Left kidney (tissue), 2 donors: ENCODE results near the gene HASPIN. TPM values are rescaled to one million over a fixed set of nuclear protein-coding genes. Genes with fewer than 3 reads are reported as not detected.
"Not testable (repeated sequence)": the region's sequence is repeated elsewhere in the genome, so short reads cannot be mapped to it uniquely, and the experiment has no call there.

Experiments
- DNase-seq: peaks from one replicate; pipeline ENCODE4 v3.0.0-alpha.2; 2013
- polyA plus RNA-seq: library from polyadenylated mRNA; unstranded; fragments of 120-200 nt; gene quantifications from one replicate; pipeline ENCODE4 v1.2.1, GENCODE V29; 2013; ENCODE audit not compliant: insufficient read length

The HASPIN gene
- polyA plus RNA-seq, 1 donor = 4.4 TPM

DNA sequence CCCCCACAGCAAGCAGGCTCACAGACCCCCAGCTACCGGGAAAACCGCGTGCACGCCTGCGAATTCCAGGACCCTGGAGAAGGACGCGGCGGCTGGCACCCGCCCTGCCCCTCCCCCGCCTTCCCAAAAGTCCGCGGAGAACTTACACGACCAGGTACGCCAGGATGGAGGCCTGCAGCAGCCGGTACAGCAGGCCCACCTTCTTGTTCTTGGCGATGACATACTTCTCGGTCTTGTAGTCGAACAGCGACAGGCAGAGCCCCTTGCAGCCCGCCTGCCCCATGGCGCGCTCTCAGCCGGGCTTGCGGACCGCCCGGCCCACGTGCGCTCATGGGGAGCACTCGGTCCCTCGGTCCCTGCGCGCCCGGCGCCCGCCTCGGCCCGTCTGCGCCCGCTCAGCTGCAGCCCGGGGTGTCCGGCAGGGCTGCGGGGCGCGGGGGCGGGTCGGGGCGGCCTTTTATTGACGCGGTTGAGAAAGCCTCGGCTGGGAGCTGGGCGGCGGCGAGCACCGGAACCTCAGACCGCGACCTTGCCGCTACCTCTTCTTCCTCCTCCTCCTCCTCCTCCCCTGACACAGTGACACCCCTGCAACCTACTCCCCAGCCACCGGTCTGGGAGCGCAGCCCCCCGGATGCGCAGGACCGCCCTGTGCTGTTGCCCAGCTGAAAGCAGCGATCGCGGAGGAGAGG, 27.8 kb upstream of the HASPIN start, which contains the start of gene P2RX5:
P2RX5 (minus strand) TSS at position 433 of the 689 bp plus-strand sequence; CDS start at position 283, 150 bp downstream.
- DNase-seq = no peak

GRCh38 chr17:3697103-3697476, 26.6 kb upstream of the HASPIN start:
- no peak for DNase-seq

DNA sequence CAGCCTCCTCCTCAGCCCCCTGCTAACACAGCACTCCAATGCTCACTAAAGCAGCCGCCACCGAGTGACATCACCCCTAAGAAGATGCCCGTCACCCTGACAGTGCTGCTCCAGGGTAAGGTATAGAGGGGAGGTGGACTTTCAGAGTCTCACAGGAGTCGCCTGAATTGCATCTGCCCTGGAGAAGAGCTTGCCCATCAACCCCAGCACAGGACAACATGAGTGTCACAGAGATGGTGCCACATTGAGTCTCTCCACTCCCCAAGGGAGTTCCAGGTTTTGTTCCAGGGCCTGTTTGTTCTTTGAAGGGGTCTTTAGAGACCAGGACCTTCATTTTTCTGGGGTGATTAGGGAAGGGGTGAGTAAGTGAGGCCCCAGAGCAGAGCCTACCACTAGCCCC, 25.6 kb upstream of the HASPIN start:
- no peak for DNase-seq

DNA sequence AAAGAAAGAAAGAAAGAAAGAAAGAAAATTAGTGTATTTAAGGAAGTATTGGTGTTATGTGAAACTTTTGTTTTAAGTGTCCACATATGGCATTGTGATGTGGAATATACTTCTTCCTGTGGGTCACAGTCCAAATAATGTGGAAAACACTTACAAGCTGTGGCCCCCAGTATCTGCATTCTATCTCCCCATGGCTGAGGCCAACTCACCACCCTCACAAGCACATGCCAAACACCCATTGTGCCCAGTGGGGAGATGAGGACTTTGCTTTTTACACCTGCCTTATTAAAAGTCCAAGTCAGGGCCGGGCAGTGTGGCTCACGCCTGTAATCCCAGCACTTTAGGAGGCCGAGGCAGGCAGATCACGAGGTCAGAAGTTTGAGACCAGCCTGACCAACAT, 23.8 kb upstream of the HASPIN start:
- no peak for DNase-seq

DNA sequence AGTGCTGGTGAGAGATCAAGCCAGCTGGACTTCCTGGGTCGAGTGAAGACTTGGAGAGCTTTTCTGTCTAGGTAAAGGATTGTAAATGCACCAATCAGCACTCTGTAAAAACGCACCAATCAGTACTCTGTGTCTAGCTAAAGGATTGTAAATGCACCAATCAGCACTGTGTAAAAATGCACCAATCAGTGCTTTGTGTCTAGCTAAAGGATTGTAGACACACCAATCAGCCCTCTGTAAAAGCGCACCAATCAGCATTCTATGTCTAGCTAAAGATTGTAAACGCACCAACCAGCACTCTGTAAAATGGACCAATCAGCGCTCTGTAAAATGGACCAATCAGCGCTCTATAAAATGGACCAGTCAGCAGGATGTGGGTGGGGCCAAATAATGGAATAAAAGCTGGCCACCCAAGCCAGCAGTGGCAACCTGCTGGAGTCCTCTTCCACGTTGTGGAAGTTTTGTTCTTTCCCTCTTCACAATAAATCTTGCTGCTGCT, 21.6 kb upstream of the HASPIN start:
- DNase-seq = not testable (repeated sequence)

DNA sequence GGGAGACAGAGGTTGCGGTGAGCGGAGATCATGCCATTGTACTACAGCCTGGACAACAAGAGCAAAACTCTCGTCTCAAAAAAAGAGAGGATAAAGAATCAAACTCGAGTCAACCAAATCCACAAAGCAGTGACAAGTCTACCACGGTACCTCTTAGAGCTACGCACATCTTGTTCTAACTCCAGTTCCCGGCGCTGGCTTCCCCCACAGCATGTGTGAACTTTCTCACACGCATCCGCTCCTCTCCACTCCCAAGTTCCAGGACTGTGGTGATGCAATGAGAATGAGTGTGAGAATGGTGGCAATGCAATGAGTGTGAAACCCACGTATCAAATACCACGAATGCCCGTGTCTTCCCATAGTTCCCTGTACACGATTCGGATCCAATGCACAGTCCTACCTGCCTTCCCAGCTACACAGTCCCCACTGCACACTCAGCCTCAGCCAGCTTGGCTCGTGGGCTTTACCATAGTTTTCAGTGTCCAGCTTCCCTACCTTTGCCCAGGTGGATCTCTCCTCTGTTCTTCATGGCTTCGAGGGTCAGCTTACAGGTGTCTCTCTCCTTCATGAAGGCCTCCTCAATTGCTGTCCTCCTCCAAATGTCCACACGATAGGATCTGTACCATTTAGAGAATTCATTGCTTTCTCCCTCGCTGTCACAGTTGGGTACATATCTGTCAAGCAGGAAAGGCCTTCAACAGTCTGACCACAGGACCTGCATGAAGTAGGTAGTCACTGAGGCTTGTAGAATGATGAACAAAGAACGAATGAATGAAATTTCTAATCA, 18.6 kb upstream of the HASPIN start:
- DNase-seq = no peak

DNA sequence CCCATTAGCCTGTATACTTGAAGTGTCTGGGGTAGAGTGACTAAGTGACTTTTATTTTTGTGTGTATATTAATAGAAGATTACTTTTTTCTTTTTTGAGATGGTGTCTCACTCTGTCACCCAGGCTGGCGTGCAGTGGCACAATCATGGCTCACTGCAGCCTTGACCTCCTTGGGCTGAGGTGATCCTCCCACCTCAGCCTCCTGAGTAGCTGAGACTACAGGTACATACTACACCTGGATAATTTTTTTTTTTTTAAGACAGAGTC, 18.1 kb upstream of the HASPIN start:
- not testable (repeated sequence) for DNase-seq

DNA sequence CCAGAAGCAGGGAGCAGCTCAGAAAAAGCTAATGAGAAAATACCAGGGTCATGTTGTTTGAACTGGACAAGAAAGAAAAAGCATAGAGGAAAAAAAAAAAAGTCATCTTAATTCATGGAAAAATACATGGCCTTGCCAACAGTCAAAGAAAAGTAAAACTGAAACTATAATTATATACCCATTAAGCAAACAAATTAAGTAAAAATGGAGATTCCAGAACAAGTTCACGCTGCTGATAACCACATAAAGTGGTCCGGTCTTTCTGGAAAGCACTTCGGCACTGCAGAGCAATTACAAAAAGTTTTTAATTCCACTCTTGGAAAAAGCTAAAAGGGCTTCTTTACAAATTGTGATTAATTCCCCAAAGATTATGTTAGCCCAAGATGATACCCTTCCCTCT, 15.3 kb upstream of the HASPIN start:
- no peak for DNase-seq

GRCh38 chr17:3710951-3711383, 12.7 kb upstream of the HASPIN start:
- no peak for DNase-seq

GRCh38 chr17:3712811-3713463, 10.8 kb upstream of the HASPIN start:
- DNase-seq = no peak

DNA sequence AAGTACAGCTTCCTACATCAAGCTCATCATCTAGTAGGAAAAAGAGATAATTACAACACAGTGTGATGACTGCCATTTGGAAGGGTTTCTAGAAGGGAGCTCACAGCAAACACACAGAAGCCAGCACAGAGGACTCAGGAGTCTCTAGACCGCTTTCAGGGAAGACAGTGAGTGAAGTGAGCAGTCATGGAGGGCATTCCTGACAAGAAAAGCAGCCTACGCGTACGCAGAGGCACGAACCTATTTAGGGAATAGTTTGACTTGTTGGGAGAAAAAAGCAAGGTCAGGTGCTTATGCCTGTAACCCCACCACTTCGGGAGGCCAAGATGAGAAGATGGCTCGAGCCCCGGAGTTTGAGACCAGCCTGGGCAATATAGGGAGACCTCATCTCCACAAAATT, 8.4 kb upstream of the HASPIN start:
- DNase-seq = no peak

DNA sequence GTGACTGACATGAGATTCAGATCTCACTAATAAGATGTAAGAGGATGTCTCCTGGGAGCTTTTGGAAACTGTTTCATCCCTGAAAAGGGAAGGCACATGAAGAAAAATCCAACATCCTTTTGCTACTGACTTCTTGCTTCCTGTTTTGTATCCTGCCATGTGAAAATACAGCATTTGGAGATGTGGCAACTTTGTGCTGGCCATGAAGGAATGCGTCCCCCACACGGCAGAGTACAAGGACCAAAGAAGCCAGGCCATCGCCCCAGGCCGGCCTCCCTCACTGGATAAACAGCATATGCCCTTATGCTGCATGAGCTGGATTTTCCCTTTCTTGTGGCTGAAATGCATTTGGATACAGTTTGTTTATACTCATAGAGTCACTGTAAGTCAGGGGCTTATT, 5.5 kb upstream of the HASPIN start:
- no peak for DNase-seq

GRCh38 chr17:3719265-3719664, 4.4 kb upstream of the HASPIN start:
- no peak for DNase-seq

GRCh38 chr17:3722716-3723115, 987 bp upstream of the HASPIN start:
- no peak for DNase-seq

GRCh38 chr17:3723188-3723555, 531 bp upstream of the HASPIN start:
- no peak for DNase-seq

GRCh38 chr17:3724378-3725077, 825 bp downstream of the HASPIN start:
- no peak for DNase-seq

- DNase-seq = no peak
These were observed 3.3 kb downstream of the HASPIN start for GRCh38 chr17:3727041-3727440.

GRCh38 chr17:3728099-3728498, 4.4 kb downstream of the HASPIN start:
- not testable (repeated sequence) for DNase-seq

- DNase-seq = no peak
These were observed 6.2 kb downstream of the HASPIN start for GRCh38 chr17:3729881-3730280.

GRCh38 chr17:3730881-3731429, 7.3 kb downstream of the HASPIN start:
- DNase-seq = no peak

DNA sequence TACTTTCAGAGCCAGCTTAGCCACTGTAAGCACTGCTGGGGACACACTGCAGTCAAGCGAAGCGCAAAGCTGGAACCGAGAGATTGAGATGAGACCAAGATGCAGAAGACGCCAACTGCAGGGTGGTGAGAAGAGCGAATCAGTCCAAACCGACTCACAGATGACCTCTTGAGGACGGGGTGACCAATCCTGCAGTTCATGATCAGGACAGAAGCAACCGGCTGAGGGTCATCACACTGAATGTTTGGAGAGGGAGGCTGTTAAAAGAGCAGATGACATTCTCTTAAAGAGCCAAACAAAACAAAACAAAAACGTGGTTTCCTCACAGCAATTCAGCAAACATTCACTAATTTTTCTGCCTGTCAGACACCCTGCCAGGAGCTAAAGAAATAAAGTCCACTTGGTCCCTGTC, 8.5 kb downstream of the HASPIN start:
- DNase-seq = peak; percentile 61

GRCh38 chr17:3734911-3735276, 11.2 kb downstream of the HASPIN start:
- DNase-seq = not testable (repeated sequence)
